Smooth muscle cell (in vitro differentiated cells): ENCODE results near the gene NCKAP5. TPM values are rescaled to one million over a fixed set of nuclear protein-coding genes. Genes with fewer than 3 reads are reported as not detected.

Experiments
- DNase-seq: peaks from one replicate; lab custom pipeline; 2025; ENCODE audit not compliant: unreplicated experiment; lab: John Stamatoyannopoulos, UW
- H2AFZ ChIP-seq: fragments of 200-600 bp; sonication (generic); 2 replicates; pipeline ENCODE4 v1.6.0; 2016; ENCODE audit warnings: antibody characterized with exemption, low read depth, mild to moderate bottlenecking
- H3F3A ChIP-seq: fragments of 200-600 bp; sonication (generic); 2 replicates; pipeline ENCODE4 v1.6.0; 2017; ENCODE audit warnings: antibody characterized with exemption, low read depth
- H3K27ac ChIP-seq: fragments of 200-600 bp; sonication (generic); 2 replicates; pipeline ENCODE4 v1.5.1; 2016; ENCODE audit warnings: low read depth, mild to moderate bottlenecking
- H3K27me3 ChIP-seq: fragments of 200-600 bp; sonication (generic); 2 replicates; pipeline ENCODE4 v1.6.1; 2016; ENCODE audit warnings: low read depth, mild to moderate bottlenecking
- H3K36me3 ChIP-seq: fragments of 200-600 bp; sonication (generic); 2 replicates; pipeline ENCODE4 v1.5.1; 2016; ENCODE audit warnings: low read depth
- H3K4me1 ChIP-seq: fragments of 200-600 bp; sonication (generic); 2 replicates; pipeline ENCODE4 v1.5.1; 2016; ENCODE audit warnings: low read depth
- H3K4me2 ChIP-seq: fragments of 200-600 bp; sonication (generic); 2 replicates; pipeline ENCODE4 v1.6.0; 2016; ENCODE audit warnings: mild to moderate bottlenecking
- H3K4me3 ChIP-seq: fragments of 200-600 bp; sonication (generic); 2 replicates; pipeline ENCODE4 v1.5.1; 2016; ENCODE audit warnings: mild to moderate bottlenecking
- H3K79me2 ChIP-seq: fragments of 200-600 bp; sonication (generic); 2 replicates; pipeline ENCODE4 v1.6.0; 2016; ENCODE audit warnings: low read depth, mild to moderate bottlenecking
- H3K9ac ChIP-seq: fragments of 200-600 bp; sonication (generic); 2 replicates; pipeline ENCODE4 v1.6.0; 2016; ENCODE audit warnings: low read depth
- H3K9me3 ChIP-seq: fragments of 200-600 bp; sonication (generic); replicated peaks from 2 replicates; pipeline ENCODE4 v1.5.1; 2016; ENCODE audit warnings: low read depth
- H4K20me1 ChIP-seq: fragments of 200-600 bp; sonication (generic); 2 replicates; pipeline ENCODE4 v1.6.0; 2016; ENCODE audit warnings: low read depth
- WGBS: methylation state at CpG from one replicate; pipeline ENCODE4 v1.1.7; 2016; ENCODE audit warnings: low lambda C conversion rate; 5-methylcytosine and 5-hydroxymethylcytosine counted together
- polyA plus RNA-seq: library from polyadenylated mRNA; unstranded; fragments of >200 nt; fragmentation: Nextera tagmentation; extraction: Ambion mirVana; gene quantifications from 2 replicates; pipeline ENCODE4 v1.2.1, GENCODE V29; 2016
- total RNA-seq: library from RNA; depleted of rRNA; stranded (reverse); fragments of >200 nt; gene quantifications from 2 replicates; pipeline ENCODE4 v1.2.3, GENCODE V29; 2014
- TF ChIP-seq, protein P1 (sequence below): fragments of 200-600 bp; sonication (generic); IDR thresholded peaks from 2 replicates; pipeline ENCODE4 v1.5.1; 2017; ENCODE audit warnings: borderline replicate concordance, mild to moderate bottlenecking, antibody characterized with exemption; ENCODE audit not compliant: insufficient read depth, poor library complexity, severe bottlenecking

Gene NCKAP5
- total and polyA plus RNA-seq, 2 experiments from 2014 or later = 4.6 to 9.5 TPM

DNA sequence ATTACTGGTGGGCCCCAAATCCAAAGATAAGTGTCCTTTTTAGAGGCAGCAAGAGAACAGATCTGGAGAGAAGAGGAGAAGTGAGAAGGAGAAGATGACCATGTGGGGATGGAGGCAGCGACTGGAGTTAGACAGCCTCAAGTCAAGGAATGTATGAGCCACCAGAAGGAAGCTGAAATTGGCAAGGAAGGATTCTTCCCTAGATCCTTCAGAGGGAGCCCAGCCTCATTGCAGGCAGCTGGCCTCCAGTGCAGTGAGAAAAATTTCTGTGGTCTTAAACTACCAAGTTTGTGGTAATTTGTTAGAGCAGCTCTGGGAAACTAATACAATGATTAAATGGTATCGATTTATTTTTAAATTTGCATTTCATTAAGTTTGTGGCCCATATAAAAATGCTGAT is 167.9 kb downstream of the NCKAP5 start:
- Histone ChIP-seq H2AFZ (no peak overlapping the region), H3K36me3 (no peaks in the 10 kb centered on the region), H3K27ac (no peak overlapping the region), H3K9ac (no peak overlapping the region), H3K4me2 (no peak overlapping the region), H3K4me3 (no peak overlapping the region), H3K9me3 (no peaks in the 10 kb centered on the region), H3F3A (no peaks in the 10 kb centered on the region), H4K20me1 (no peaks in the 10 kb centered on the region), H3K79me2 (no peaks in the 10 kb centered on the region), H3K4me1 (no peaks in the 10 kb centered on the region), H3K27me3 (no peaks in the 10 kb centered on the region)
- 77% methylated on average over 2 of the region's 2 CpGs for WGBS
- TF ChIP-seq, protein P1, sequence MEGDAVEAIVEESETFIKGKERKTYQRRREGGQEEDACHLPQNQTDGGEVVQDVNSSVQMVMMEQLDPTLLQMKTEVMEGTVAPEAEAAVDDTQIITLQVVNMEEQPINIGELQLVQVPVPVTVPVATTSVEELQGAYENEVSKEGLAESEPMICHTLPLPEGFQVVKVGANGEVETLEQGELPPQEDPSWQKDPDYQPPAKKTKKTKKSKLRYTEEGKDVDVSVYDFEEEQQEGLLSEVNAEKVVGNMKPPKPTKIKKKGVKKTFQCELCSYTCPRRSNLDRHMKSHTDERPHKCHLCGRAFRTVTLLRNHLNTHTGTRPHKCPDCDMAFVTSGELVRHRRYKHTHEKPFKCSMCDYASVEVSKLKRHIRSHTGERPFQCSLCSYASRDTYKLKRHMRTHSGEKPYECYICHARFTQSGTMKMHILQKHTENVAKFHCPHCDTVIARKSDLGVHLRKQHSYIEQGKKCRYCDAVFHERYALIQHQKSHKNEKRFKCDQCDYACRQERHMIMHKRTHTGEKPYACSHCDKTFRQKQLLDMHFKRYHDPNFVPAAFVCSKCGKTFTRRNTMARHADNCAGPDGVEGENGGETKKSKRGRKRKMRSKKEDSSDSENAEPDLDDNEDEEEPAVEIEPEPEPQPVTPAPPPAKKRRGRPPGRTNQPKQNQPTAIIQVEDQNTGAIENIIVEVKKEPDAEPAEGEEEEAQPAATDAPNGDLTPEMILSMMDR = no peak
- DNase-seq = no peak

DNA sequence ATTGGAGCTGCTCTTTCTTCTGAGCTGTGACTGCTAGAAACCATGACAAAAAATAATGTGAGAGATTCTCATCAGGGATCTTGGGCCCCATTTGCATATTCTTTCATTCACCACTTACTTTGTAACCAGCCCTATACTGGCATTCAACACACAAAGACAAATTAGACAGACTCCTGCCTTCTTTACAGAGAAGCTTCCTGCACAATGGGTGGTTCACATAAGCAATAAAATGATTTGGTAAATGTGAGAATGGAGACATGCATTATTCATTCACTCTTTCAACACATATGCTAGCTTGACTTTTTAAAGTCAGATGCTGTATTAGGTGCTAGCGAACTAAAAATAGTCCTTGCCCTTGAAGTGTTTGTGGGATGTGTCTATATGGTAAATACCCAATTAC is 174.4 kb downstream of the NCKAP5 start:
- TF ChIP-seq, protein P1 = no peak
- WGBS = 89% methylated on average over 1 of the region's 1 CpG
- Histone ChIP-seq H3F3A (no peaks in the 10 kb centered on the region), H3K9ac (no peak overlapping the region), H2AFZ (no peak overlapping the region), H3K9me3 (no peaks in the 10 kb centered on the region), H3K36me3 (no peaks in the 10 kb centered on the region), H3K79me2 (no peaks in the 10 kb centered on the region), H3K27me3 (no peaks in the 10 kb centered on the region), H3K27ac (no peak overlapping the region), H4K20me1 (no peaks in the 10 kb centered on the region), H3K4me2 (no peak overlapping the region), H3K4me3 (no peak overlapping the region), H3K4me1 (no peaks in the 10 kb centered on the region)
- DNase-seq = no peak

DNA sequence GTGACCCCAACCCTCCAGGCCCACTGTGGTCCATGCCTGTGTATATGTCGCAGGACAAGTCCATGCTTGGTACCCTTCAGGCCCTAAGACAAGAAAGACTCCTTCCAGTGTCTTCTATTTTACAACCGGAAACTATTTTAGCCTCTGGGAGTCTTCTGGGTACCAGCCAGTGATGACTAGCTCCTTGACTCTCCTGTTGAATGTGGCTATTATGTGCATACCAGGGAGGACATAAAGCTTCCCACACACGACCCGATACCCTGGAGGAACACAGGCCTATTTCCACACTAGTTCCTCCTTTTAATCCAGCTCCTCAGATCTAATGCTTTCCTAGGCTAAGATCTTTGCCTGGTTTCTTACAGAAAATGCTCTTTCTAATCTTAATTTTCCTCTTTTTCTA is 178.1 kb downstream of the NCKAP5 start:
- WGBS = 60% methylated on average over 4 of the region's 4 CpGs
- Histone ChIP-seq H3K27ac (no peak overlapping the region), H3K4me1 (no peaks in the 10 kb centered on the region), H3F3A (no peaks in the 10 kb centered on the region), H2AFZ (no peak overlapping the region), H4K20me1 (no peaks in the 10 kb centered on the region), H3K27me3 (no peaks in the 10 kb centered on the region), H3K79me2 (no peaks in the 10 kb centered on the region), H3K4me3 (no peak overlapping the region), H3K9ac (no peak overlapping the region), H3K9me3 (no peaks in the 10 kb centered on the region), H3K4me2 (no peak overlapping the region), H3K36me3 (no peaks in the 10 kb centered on the region)
- no peak for DNase-seq
- TF ChIP-seq, protein P1 = no peak

DNA sequence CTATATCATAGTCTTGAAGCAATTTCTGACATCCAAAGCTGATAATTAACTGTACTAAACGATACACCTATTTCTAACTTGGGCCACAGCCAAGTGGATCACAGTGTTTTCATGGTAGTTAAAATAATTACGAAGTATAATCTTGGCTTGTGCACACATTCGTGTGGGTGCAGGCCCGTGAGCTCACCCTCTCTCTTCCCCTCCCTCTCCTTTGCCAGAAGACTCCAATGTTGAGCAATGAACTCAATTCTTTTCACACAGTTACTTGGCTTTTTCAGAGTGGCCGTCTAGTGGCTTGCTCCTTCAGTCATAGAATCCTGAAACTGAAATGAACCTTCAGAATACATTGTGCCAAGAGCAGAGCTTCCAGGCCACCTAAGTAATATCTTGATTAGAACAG is 178.7 kb downstream of the NCKAP5 start:
- no peak overlapping the region for H3K4me2 ChIP-seq
- DNase-seq = no peak
- H4K20me1 ChIP-seq = no peaks in the 10 kb centered on the region
- no peak overlapping the region for H3K9ac ChIP-seq
- H3K9me3 ChIP-seq = no peaks in the 10 kb centered on the region
- H3K79me2 ChIP-seq = no peaks in the 10 kb centered on the region
- H2AFZ ChIP-seq = no peak overlapping the region
- no peaks in the 10 kb centered on the region for H3K27me3 ChIP-seq
- H3K36me3 ChIP-seq = no peaks in the 10 kb centered on the region
- no peaks in the 10 kb centered on the region for H3F3A ChIP-seq
- H3K4me3 ChIP-seq = no peak overlapping the region
- TF ChIP-seq, protein P1 = no peak
- no peak overlapping the region for H3K27ac ChIP-seq
- WGBS = 84% methylated on average over 5 of the region's 5 CpGs
- no peaks in the 10 kb centered on the region for H3K4me1 ChIP-seq
